ENCODE results near the gene FAM193A.
"Not testable (repeated sequence)": the region's sequence is repeated elsewhere in the genome, so short reads cannot be mapped to it uniquely, and the experiment has no call there.

The FAM193A gene

DNA sequence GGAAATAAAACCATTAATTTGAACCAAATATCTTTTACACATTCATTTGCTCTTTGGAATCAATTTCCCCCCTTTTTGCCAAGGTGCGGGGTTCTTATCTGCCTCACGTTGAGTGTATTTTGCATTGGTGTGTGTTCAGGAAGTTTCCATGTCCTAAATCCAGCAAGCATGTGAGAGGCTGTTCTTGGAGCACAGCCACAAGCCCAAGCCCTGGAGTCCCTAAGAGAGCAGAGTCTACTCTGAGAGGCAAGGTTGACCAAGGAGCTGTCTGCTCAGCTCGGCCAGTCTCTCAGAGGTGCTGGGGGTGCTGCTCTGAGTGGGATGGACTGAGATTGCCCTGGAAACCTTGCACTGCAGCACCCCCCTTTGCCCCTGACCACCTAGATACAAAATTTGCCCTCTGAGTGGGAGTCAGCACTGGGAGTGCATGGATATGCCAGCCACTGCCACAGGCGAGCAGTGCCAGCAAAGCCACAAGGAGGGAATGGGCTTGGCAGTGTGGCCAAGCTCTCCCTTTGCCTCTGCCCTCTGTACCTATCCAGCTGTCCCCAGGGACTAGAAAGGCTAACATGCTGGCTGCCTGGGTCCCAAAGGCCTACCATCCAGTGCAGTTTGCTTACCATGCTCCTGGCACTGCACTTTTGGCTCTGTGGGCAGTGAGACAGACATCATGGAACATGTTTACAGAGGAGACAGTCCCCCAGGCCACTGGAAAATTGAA is 20.5 kb upstream of the FAM193A start:
- no peak for DNase-seq

DNA sequence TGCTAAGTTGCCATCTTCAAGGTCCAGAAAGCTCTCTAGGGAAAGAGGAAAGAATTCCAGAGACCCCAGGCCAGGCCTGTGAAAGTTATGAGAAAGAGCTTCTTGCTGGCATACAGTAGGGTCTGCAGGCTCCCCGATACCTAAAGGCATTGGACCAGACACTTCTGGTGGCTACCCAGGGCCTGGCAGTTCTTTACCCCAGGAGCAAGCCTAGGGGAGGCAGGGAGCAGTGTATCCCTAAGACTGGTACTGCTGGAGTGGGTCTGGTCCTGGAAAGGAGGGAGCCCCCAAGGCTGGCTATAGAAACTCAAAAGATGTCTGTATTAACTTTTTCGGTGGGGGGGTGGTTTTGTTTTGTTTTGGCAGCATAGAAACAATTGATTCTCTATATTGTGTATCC is 19.8 kb upstream of the FAM193A start:
- DNase-seq = no peak

DNA sequence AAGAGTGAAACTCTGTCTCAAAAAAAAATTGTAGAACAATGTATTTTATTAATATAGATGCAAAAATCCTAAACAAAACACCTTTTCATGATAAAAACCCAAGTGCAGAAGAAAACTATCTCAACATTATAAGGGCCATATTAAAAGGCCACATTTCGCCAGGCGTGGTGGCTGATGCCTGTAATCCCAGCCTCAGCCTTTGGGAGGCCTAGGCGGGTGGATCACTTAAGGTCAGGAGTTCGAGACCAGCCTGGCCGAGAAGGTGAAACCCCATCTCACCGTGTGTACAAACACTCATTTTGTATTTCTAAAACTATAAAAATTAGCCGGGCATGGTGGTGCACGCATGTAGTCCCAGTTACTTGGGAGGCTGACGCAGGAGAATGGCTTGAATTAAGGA is 9.9 kb upstream of the FAM193A start:
- DNase-seq = no peak

GRCh38 chr4:2534904-2535375 is 1.5 kb upstream of the FAM193A start:
- DNase-seq = no peak

- DNase-seq = peak; percentile 69
Observed at GRCh38 chr4:2535376-2536192, 863 bp upstream of the FAM193A start.

DNA sequence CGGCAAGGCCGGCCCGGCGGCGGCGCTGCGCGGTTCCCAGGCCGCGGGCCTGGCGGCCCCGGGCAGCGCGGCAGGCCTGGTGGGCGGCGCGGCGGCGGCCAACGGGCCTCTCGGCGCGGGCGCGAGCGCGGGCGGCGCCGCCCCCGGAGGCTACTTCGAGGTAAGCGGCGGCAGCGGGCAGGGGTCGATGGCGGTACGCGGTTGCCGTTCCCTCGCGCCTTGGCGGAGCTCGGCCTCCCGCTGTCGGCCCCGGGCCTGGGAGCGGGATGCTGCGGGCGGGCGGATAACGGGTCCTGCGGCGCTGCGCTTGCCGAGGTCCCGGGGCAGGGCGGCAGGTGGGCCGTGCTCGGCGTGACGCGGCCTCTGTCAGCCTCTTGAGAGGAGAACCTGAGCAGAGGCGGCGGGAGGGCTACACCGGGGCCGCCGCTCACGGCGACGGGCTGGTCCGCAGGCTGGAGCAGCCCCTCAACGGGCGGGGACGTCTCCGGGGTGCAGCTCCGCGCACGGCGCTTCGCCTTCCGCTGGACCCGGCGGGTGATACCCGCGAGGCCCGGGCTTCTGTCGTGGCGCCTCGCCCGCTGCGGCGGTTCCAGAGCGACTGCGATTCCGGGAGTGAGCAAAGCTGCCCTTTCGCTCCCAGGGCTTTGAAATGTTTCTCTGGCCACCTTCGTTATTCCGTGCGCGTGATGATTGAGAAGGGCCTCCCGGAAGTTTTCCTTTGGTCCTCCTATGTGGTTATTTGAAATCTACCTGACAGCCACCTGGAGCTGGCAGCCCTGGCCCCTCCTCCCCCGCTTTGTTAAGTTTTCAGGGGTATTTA is 774 bp downstream of the FAM193A start:
- peak; percentile 67 for DNase-seq

GRCh38 chr4:2543580-2544191 is 7.2 kb downstream of the FAM193A start:
- not testable (repeated sequence) for DNase-seq

GRCh38 chr4:2545321-2546013 is 9.0 kb downstream of the FAM193A start:
- DNase-seq = no peak

GRCh38 chr4:2546286-2546823 is 9.9 kb downstream of the FAM193A start:
- DNase-seq = no peak

DNA sequence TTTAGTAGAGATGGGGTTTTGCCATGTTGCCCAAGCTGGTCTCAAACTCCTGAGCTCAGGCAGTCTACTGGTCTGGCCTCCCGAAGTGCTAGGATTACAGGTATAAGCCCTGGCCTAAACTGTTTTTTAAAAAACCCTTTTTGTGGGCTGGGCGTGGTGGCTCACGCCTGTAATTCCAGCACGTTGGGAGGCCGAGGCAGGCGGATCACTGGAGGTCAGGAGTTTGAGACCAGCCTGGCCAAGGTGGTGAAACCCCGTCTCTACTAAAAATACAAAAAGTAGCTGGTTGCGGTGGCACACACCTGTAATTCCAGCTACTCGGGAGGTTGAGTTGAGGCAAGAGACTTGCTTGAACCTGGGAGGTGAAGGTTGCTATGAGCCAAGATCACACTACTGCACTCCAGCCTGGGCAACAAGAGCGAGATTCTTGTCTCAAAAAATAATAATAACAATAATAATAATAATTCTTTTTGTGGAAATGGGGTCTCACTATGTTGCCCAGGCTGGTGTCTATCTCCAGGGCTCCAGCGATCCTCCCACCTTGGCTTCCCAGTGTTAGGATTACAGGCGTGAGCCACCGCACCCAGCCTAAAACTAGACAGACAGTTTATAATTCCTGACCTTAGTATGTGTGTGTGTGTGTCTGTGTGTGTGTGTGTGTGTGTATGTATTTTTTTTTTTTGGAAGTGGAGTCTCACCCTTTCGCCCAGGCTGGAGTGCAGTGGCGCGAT is 10.7 kb downstream of the FAM193A start:
- not testable (repeated sequence) for DNase-seq

- DNase-seq = no peak
Observed at GRCh38 chr4:2551118-2551517, 14.7 kb downstream of the FAM193A start.

- no peak for DNase-seq
Observed at GRCh38 chr4:2552806-2553205, 16.4 kb downstream of the FAM193A start.

GRCh38 chr4:2558301-2558700 is 21.9 kb downstream of the FAM193A start:
- no peak for DNase-seq

DNA sequence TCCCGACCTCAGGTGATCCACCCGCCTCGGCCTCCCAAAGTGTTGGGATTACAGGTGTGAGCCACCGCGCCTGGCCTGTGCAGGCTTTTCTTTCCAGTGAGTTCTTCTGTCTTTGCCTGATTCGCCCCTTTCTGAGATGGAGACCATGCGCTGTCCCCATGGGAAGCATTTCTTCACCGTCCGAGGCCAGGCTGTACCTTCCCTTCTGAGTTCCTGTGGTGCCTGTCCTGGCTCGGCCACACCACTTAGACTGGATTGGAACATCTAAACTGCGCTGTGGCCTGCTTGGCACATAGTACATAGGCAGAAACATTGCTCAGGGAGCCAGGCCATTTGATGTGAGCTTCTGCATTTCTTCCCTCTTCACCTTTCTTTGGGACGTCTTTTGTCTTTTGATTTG is 23.7 kb downstream of the FAM193A start:
- no peak for DNase-seq

- DNase-seq = no peak
Observed at GRCh38 chr4:2565533-2565932, 29.1 kb downstream of the FAM193A start.

- DNase-seq = no peak
Observed at GRCh38 chr4:2570036-2570435, 33.6 kb downstream of the FAM193A start.

GRCh38 chr4:2570551-2571222 is 34.2 kb downstream of the FAM193A start:
- DNase-seq = peak; percentile 70

- DNase-seq = no peak
Observed at GRCh38 chr4:2572076-2572475, 35.6 kb downstream of the FAM193A start.

GRCh38 chr4:2572866-2573265 is 36.4 kb downstream of the FAM193A start:
- DNase-seq = no peak

DNA sequence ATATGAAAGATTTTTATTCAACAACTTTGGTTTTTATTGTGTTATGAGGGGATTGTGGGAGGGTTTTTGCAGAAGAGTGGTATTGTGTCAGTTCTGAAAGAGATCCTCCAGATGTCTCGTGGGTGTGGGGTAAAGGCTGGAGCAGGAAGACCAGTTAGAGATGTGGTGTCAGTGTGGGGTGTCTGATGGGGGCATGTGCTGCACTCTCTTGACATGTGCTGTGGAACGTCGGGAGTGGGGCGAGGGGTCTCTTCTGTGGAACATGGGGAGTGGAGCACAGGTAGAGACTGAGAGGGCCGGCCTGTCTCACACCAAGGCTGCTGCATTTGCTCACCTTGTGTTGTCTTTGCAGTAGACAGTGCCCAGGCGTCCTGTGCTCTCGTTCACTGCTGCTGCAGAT is 37.6 kb downstream of the FAM193A start:
- no peak for DNase-seq

DNA sequence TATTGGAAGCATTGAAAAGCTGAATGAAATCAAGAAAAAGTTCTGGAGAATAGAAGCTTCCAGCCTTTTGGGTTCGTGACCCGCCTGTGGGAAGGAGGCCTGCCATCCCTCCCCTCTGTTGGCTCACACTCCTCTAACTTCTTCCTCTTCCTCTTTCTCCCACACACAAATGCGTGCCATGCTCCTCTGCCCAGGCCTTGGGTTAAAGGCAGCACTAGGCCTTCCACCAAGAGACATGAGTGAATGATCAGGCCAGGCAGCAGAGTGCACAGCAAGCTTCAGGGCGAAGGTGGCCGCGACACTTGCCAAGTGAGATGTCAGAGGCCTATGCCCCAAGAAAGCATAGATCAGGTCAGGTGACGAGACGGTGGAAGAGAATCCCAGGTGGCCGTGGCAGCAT is 38.4 kb downstream of the FAM193A start:
- no peak for DNase-seq

All from stimulated activated CD8-positive, alpha-beta memory T cell treated with anti-CD3 and anti-CD28 coated beads, Interleukin-4, amount 100 ng/mL, for 48 hours (primary cell).